Caco-2 (cell line): ENCODE measurements around the gene ERBB3. TPM values are rescaled to one million over a fixed set of nuclear protein-coding genes. Genes with fewer than 3 reads are reported as not detected.

Experiments
- BruUV-seq: library from RNA; stranded (reverse); fragments of 400-500 nt; replicated peaks from 2 replicates; lab custom pipeline; 2021; lab: Mats Ljungman, UMichigan
- CTCF ChIA-PET: fragments of 300-600 bp; sonication (Branson Sonifier 250); formaldehyde crosslinking; loops from one replicate; lab custom pipeline; 2022; ENCODE audit warnings: antibody characterized with exemption; lab: Charles Lee
- POLR2A ChIA-PET: fragments of 300-600 bp; sonication (Branson Sonifier 250); formaldehyde crosslinking; loops from one replicate; lab custom pipeline; 2022; ENCODE audit warnings: antibody characterized with exemption; lab: Charles Lee
- DNase-seq, 2 experiments: peaks; one replicate each; pipeline versions ENCODE4 v3.0.0 to v3.0.0-alpha.2; 2020 to 2022
- H3K27me3 ChIP-seq: replicated peaks from 2 replicates; pipeline ENCODE4 v1.6.0; 2011; ENCODE audit warnings: low read length; ENCODE audit not compliant: control insufficient read depth, insufficient read depth
- H3K36me3 ChIP-seq: 2 replicates; pipeline ENCODE4 v1.5.1; 2011; ENCODE audit warnings: low read length; ENCODE audit not compliant: control insufficient read depth, insufficient read depth
- H3K4me1 ChIP-seq: fragments of 250-450 bp; sonication (Bioruptor Pico); 2 replicates; pipeline ENCODE4 v1.5.1; 2020; ENCODE audit warnings: mild to moderate bottlenecking
- H3K4me3 ChIP-seq: 2 replicates; pipeline ENCODE4 v1.5.1; 2011; ENCODE audit warnings: low read depth, mild to moderate bottlenecking, control low read depth, low read length
- H3K9me3 ChIP-seq: fragments of 250-450 bp; sonication (Bioruptor Pico); 2 replicates; pipeline ENCODE4 v1.5.1; 2020; ENCODE audit warnings: mild to moderate bottlenecking, moderate library complexity
- H3K27ac Mint-ChIP-seq: one replicate; pipeline ENCODE4 v1.8.0; 2022; ENCODE audit warnings: mixed read lengths; ENCODE audit not compliant: unreplicated experiment
- H3K27me3 Mint-ChIP-seq: one replicate; pipeline ENCODE4 v1.8.0; 2022; ENCODE audit warnings: mixed read lengths; ENCODE audit not compliant: insufficient read depth, unreplicated experiment
- H3K36me3 Mint-ChIP-seq: one replicate; pipeline ENCODE4 v1.8.0; 2022; ENCODE audit warnings: mild to moderate bottlenecking, mixed read lengths; ENCODE audit not compliant: insufficient read depth, unreplicated experiment
- H3K4me1 Mint-ChIP-seq: one replicate; pipeline ENCODE4 v1.8.0; 2022; ENCODE audit warnings: low read depth, mixed read lengths; ENCODE audit not compliant: unreplicated experiment
- H3K4me3 Mint-ChIP-seq: one replicate; pipeline ENCODE4 v1.8.0; 2022; ENCODE audit warnings: mild to moderate bottlenecking, moderate library complexity, mixed read lengths; ENCODE audit not compliant: unreplicated experiment
- H3K9me3 Mint-ChIP-seq: one replicate; pipeline ENCODE4 v1.8.0; 2022; ENCODE audit warnings: mixed read lengths; ENCODE audit not compliant: unreplicated experiment
- intact Hi-C: fragments of 100-400 bp; cut with micrococcal nuclease; formaldehyde crosslinking; loops from one replicate; pipeline ENCODE4 v1.10.0; 2022; ENCODE audit not compliant: unreplicated experiment
- total RNA-seq: library from RNA; stranded (reverse); gene quantifications from 2 replicates; pipeline ENCODE4 v1.2.3, GENCODE V29; 2022
- TF ChIP-seq, protein P1 (sequence below), 2 experiments: fragments of 200-600 bp in 1 of 2; IDR thresholded peaks; 1 replicate in 1 of 2; 2 replicates in 1 of 2; pipeline versions ENCODE4 v1.5.1 to v1.8.0; 2011 to 2022; ENCODE audit warnings: antibody characterized with exemption in 1 of 2, control low read depth in 1 of 2, inconsistent platforms in 1 of 2, low read depth in 1 of 2, low read length in 1 of 2, mild to moderate bottlenecking in 1 of 2, moderate library complexity in 1 of 2; ENCODE audit not compliant: insufficient read depth in 1 of 2, severe bottlenecking in 1 of 2, unreplicated experiment in 1 of 2

Gene ERBB3
- total RNA-seq, 1 experiment from 2014 or later, result 109 TPM

DNA sequence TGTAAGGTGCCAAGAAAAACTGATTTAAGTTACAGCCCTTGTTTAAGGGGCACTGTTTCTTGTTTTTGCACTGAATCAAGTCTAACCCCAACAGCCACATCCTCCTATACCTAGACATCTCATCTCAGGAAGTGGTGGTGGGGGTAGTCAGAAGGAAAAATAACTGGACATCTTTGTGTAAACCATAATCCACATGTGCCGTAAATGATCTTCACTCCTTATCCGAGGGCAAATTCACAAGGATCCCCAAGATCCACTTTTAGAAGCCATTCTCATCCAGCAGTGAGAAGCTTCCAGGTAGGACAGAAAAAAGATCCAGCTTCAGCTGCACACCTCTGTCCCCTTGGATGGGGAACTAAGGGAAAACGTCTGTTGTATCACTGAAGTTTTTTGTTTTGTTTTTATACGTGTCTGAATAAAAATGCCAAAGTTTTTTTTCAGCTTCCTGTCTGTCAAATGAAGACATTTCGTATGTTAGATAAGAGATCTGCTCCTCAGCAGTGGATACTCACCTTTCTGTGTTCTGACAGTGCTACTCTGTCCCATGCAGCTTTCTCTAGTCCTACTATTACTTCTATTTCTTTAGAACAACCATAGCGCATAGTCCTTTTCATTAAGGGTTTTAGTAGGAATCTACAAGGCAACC, 23.2 kb downstream of the ERBB3 start:
- BruUV-seq, result no TSS peak
- no peak for DNase-seq
- H3K27me3 ChIP-seq, result no peaks in the 10 kb centered on the region; the same call in 1 of the 2 replicates
- Mint-ChIP-seq H3K4me3 (peak overlapping the region; percentile 98), H3K27me3 (no peaks in the 10 kb centered on the region), H3K27ac (peak overlapping the region; percentile 99), H3K9me3 (no peaks in the 10 kb centered on the region), H3K36me3 (peaks cover 85% of the 10 kb centered on the region), H3K4me1 (peaks cover 9% of the 10 kb centered on the region)
- POLR2A ChIA-PET, result interaction anchor here (1.3 to 2.4 kb wide), 4 partner anchors 8 to 130 kb away, joined by 3 to 48 read pairs (median 10); partner anchors contain the start of genes ERBB3, RAB5B and SUOX
- CTCF ChIA-PET, result interaction anchor here (1.2 to 2.4 kb wide), 5 partner anchors 21 to 107 kb away, joined by 3 to 22 read pairs (median 7); partner anchors contain the start of gene SMARCC2
- H3K9me3 ChIP-seq, result no peaks in the 10 kb centered on the region
- intact Hi-C loops, result no loop called here
- peaks cover 23% of the 10 kb centered on the region for H3K4me1 ChIP-seq
- H3K4me3 ChIP-seq, result peak overlapping the region; percentile 36
- TF ChIP-seq, protein P1, sequence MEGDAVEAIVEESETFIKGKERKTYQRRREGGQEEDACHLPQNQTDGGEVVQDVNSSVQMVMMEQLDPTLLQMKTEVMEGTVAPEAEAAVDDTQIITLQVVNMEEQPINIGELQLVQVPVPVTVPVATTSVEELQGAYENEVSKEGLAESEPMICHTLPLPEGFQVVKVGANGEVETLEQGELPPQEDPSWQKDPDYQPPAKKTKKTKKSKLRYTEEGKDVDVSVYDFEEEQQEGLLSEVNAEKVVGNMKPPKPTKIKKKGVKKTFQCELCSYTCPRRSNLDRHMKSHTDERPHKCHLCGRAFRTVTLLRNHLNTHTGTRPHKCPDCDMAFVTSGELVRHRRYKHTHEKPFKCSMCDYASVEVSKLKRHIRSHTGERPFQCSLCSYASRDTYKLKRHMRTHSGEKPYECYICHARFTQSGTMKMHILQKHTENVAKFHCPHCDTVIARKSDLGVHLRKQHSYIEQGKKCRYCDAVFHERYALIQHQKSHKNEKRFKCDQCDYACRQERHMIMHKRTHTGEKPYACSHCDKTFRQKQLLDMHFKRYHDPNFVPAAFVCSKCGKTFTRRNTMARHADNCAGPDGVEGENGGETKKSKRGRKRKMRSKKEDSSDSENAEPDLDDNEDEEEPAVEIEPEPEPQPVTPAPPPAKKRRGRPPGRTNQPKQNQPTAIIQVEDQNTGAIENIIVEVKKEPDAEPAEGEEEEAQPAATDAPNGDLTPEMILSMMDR (IDR thresholded peaks at IDR 0.05; ENCODE audit: insufficient read depth in 1 of 2, low read depth in 1 of 2, low read length in 1 of 2, severe bottlenecking in 1 of 2, unreplicated experiment in 1 of 2), result no peak
- peaks cover 3% of the 10 kb centered on the region for H3K36me3 ChIP-seq

DNA sequence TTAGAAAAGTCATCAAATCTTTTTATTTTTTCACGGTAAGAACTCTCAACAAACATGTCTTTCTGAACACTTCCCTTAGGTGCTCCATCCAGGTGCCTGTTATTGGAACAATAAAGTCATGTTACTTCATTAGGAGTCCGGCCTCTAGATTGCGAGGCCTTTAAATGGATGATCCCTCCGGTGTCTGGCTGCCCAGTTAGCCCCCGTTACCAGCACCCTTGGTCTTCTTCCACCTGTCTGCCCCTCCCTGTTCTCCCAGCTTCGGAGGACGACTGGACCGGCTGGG, 23.8 kb downstream of the ERBB3 start:
- Mint-ChIP-seq H3K27me3 (no peaks in the 10 kb centered on the region), H3K4me1 (peaks cover 9% of the 10 kb centered on the region), H3K36me3 (peaks cover 85% of the 10 kb centered on the region), H3K4me3 (peak overlapping the region; percentile 98), H3K9me3 (no peaks in the 10 kb centered on the region), H3K27ac (peak overlapping the region; percentile 99)
- BruUV-seq, result no TSS peak
- no peak for DNase-seq
- H3K4me3 ChIP-seq, result peak overlapping the region; percentile 36
- no peaks in the 10 kb centered on the region; the same call in 1 of the 2 replicates for H3K27me3 ChIP-seq
- peaks cover 3% of the 10 kb centered on the region for H3K36me3 ChIP-seq
- POLR2A ChIA-PET, result interaction anchor here (0.5 to 2.4 kb wide), 15 partner anchors 9 to 396 kb away, joined by 3 to 48 read pairs (median 4); partner anchors contain the start of genes ERBB3, ESYT1, ITGA7 and MYL6
- intact Hi-C loops, result loop anchor here (1.0 kb wide), 5 partner anchors 13 to 130 kb away; partner anchors contain the start of gene RPL41
- CTCF ChIA-PET, result interaction anchor here (0.6 to 2.4 kb wide), 16 partner anchors 15 to 533 kb away, joined by 3 to 24 read pairs (median 5); partner anchors contain the start of genes DNAJC14, ESYT1, ORMDL2 and RAB5B
- TF ChIP-seq, protein P1 (IDR thresholded peaks at IDR 0.05; ENCODE audit: insufficient read depth in 1 of 2, low read depth in 1 of 2, low read length in 1 of 2, severe bottlenecking in 1 of 2, unreplicated experiment in 1 of 2), result no peak
- no peaks in the 10 kb centered on the region for H3K9me3 ChIP-seq
- peaks cover 23% of the 10 kb centered on the region for H3K4me1 ChIP-seq

DNA sequence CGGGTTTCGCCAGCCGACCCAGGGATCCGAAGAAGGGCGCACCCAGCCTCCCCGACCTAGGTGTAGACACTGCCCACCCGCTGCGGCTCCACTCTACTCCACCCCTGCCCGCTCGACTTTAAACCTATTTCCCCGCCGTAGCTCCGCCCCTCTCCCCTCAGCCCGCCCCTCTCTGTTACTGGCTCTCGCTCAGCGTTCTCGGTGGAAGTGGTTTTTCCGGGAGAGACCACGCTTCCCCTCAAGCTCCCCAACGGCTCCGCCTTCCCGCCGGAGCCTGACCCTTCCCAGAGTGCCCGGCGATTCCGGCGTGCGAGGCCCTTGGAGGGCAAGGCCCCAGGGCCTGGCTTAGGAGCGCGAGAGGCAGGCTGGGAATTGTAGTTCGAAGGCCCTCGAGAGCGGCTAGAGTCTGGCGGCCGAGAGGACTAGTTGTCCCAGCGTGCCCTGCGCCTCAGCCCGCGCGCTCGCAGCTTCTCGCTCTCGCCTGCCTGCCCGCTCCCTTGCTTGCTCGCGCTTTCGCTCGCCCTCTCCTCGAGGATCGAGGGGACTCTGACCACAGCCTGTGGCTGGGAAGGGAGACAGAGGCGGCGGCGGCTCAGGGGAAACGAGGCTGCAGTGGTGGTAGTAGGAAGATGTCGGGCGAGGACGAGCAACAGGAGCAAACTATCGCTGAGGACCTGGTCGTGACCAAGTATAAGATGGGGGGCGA, 24.3 kb downstream of the ERBB3 start, which contains the start of gene PA2G4:
PA2G4 (plus strand) TSS at position 451 of the 706 bp plus-strand sequence; CDS start at position 630, 179 bp downstream.
- TF ChIP-seq, protein P1 (IDR thresholded peaks at IDR 0.05; ENCODE audit: insufficient read depth in 1 of 2, low read depth in 1 of 2, low read length in 1 of 2, severe bottlenecking in 1 of 2, unreplicated experiment in 1 of 2), result no peak
- no peaks in the 10 kb centered on the region for H3K9me3 ChIP-seq
- peaks cover 3% of the 10 kb centered on the region for H3K36me3 ChIP-seq
- H3K27me3 ChIP-seq, result no peaks in the 10 kb centered on the region; the same call in 1 of the 2 replicates
- Mint-ChIP-seq H3K27ac (peak within 1 kb of the TSS; percentile 99), H3K27me3 (no peaks in the 10 kb centered on the region), H3K4me1 (peaks cover 9% of the 10 kb centered on the region), H3K4me3 (peak within 1 kb of the TSS; percentile 98), H3K36me3 (peaks cover 85% of the 10 kb centered on the region), H3K9me3 (no peaks in the 10 kb centered on the region)
- peaks cover 22% of the 10 kb centered on the region for H3K4me1 ChIP-seq
- H3K4me3 ChIP-seq, result peak within 1 kb of the TSS; percentile 68
- ChIA-PET CTCF (interaction anchor here (0.6 to 2.4 kb wide), 16 partner anchors 15 to 533 kb away, joined by 3 to 24 read pairs (median 5); partner anchors contain the start of genes DNAJC14, ESYT1, ORMDL2 and RAB5B), POLR2A (interaction anchor here (0.5 to 2.4 kb wide), 18 partner anchors 9 to 397 kb away, joined by 3 to 48 read pairs (median 4); partner anchors contain the start of genes ERBB3, ESYT1, ITGA7 and MYL6)
- peak; percentile 99 for DNase-seq
- intact Hi-C loops, result loop anchor here (1.0 kb wide), 5 partner anchors 12 to 131 kb away; partner anchors contain the start of gene RPL41
- no TSS peak for BruUV-seq
